Frontal cortex (tissue), 4 donors: ENCODE data around the gene LRP2. TPM values are rescaled to one million over a fixed set of nuclear protein-coding genes. Genes with fewer than 3 reads are reported as not detected.

ENCODE experiments used
- DNase-seq, 2 donors: peaks; one replicate each; pipeline ENCODE4 v3.0.0; 2012; ENCODE audit warnings: low spot score in 2 of 2
- FAIRE-seq: peaks from 2 replicates; lab custom pipeline; 2012; peaks lifted over from hg19 to GRCh38; lab: Jason Lieb, UNC
- total RNA-seq: library from RNA; depleted of rRNA; stranded (reverse); fragments of >200 nt; gene quantifications from one replicate; pipeline ENCODE4 v1.2.3, GENCODE V29; 2014
- donor health status: control.
- donor health status: control.
- donor health status: control.

Gene LRP2
- total RNA-seq, 1 donor from 2014 or later: 0.82 TPM

DNA sequence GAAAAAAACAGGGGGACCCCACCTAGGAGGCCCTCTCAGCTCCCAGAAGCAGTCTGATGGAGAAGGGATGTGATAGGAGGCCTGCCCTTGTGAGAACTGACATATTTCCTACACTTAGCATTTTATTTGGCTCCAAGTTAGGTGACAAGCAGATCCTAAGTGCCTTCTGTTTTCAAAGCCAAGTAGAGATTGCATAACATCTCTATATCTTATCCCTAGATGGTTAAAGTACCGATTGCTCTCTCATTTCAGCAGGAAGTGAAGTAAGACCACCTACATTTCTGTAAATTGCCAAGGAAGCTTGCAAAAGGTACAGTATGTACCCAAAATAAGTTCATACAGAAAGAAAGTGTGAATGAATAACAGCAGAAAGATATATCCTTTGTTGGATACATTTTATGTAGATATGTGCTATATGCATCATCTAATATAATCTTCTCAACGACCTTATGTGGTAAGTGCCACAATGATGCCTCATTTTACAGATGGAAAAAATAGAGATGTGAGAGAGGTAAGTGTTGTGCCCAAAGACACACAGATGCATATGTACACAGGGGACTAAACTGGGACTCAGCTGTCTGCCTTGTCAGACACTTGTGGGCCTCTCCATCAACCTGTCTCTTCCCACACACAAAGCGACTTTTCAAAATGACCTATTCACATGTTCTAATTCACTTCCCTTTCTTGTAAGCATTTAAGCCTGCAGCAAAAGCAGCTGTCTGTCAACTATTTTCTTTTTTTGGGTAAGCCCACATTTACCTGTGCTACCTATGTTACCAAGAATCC lies 254.0 kb downstream of the LRP2 start:
- DNase-seq (no peak), FAIRE-seq (no peak)

DNA sequence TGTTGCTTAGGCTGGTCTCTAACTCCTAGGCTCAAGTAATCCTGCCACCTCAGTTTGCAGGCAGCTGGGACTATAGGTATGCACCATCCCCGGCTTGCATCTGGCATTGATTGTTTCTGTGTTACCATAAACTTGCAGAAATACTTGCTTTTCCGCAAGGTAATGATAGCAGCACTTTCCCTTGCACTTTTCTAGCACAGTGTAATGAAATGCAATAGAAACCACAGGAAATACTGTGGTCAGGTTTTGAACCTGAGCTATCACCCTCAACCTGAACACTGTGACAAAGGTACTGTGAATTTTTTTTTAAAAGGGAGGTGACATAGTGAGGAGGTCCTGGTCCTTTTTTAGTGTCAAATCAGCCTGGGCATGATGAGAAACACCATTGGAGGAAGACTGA lies 254.7 kb downstream of the LRP2 start:
- no peak for FAIRE-seq

DNA sequence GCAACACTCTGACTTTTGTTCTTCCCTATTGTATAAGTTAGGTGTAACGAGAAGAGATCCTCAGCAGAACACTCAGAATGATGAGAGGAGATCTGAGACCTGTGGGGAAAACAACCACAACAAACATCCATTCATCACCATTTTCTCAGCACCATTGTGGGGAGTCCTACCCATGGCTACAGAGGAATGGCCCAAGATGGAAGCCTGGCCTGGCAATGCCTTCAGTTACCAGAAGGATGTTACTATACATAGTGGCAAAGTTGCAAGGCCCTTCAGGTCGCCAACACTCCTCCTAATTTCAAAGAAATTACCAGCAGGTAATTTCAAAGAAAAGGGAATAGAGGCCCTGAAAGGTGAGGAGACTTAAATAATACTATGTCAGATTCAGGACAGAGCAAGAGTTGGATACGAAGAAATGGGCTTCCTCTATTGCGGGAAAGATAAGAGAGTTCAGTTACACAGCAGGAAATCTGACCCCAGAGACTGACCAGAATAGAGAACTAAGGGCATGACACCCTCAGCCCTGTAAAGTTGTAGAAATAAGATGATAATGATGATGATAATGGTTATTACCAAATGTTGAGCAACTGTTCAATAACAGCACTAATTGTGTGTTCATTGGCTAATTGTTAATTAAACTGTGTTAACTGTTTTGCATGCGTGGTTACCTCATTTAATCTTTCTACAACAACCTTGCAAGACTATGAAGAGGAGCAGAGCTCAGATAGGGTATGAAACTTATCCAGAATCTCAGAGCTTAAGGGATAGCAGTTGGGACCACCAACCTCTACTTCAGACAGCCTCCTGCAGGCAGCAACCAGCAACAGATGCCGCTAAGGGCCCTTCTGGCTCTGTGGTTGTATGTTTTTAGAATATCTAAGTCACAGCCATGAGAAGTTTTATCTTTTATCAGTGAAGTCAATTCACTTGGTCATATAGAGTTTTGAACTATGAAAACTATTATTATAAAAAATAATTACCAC lies 255.5 kb downstream of the LRP2 start:
- no peak for DNase-seq
- FAIRE-seq: no peak

More for the DNA sequence above, 254.7 kb downstream of the LRP2 start:
- no peak for DNase-seq

DNA sequence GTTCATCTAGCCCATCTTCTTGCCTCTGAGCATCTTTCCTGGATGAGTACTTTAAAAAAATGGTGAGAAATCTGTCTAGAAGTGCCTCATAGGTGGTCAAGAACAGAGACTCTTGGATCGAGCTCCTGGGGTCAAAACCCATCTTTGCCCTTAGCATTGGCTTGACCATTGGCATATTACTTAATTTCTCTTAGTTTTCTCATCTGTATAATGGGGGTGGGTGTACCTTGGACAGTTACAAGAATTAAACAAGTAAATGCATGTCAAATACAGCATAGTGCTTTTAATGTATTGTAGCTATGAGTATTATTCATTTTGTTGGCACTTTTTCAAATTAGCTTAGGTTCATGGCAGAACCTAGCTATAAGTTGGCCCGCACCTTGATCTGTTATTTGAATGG lies 256.2 kb downstream of the LRP2 start:
- no peak for DNase-seq
- FAIRE-seq: no peak

DNA sequence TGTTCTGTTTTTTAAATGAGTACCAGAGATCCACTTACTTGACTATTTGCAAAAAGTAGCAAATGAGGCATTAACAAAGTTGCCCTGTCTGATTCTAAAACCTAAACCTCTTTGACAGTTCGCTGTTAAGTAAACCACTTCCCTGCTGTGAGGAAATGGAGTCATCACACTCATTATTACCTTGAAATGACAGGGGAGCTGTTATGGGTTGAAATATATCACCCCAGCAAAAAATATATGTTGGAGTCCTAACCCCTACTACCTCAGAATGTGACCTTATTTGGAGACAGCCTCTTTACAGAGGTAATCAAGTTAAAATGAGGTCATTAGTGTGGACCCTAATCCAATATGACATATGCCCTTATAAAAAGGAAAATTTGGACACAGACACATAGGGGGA lies 256.9 kb downstream of the LRP2 start:
- FAIRE-seq (no peak), DNase-seq (no peak)

DNA sequence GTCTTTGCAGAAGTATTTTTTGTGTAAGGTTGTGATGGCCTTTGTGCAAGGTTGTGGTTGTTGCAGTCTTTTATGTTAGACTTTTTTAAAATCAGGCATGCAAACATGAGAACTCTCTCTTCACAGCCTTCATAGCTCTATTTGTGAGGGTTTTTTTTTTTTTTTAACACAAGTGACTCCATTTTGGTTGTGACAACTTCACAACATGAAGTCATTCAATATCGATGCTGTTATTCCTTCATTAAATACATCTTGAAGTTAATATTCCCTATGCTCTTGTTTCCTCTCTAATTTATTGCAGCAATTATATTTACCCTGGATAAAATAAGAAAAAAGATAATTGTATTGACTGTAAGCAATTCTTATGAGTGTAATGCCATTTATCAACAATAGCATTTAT lies 257.5 kb downstream of the LRP2 start:
- FAIRE-seq (no peak), DNase-seq (no peak)

DNA sequence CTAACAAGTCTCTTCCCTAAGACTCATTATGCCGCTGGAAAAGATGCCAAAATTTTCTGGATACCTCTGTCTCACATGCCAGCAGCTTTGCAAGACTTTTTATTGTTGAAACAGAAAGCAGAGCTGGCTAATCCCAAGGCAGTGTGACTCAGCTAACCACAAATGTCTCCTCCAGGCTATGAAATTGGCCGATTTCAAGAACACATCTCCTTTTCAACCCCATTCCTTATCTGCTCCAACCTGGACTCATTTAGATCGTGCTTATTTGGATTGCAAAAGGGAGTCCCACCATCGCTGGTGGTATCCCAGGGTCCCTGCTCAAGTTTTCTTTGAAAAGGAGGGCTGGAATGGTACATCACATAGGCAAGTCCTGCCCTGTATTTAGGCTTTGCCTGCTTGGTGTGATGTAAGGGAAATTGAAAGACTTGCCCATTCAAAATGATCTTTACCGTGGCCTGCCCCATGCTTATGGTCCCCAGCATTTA lies 266.7 kb downstream of the LRP2 start:
- no peak for FAIRE-seq

DNA sequence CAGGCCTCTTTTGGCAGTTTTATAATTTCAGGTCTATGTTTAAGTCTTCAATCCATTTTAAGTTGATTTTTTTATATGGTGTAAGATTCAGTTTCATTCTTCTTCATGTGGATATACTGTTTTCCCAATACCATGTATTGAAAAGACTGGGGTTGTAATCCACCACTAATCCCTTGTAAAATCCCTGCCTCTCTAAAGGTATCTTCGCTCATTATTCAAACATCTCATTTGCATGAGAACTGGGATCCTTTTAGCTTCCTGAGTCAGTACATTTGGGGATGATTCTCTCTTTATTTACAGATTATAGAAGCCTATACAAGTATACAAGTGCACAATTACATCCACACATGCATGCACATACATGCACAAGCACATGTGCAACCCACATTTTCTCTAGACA lies 267.7 kb downstream of the LRP2 start:
- FAIRE-seq (no peak), DNase-seq (no peak)

More for the DNA sequence above, 266.7 kb downstream of the LRP2 start:
- no peak for DNase-seq

DNA sequence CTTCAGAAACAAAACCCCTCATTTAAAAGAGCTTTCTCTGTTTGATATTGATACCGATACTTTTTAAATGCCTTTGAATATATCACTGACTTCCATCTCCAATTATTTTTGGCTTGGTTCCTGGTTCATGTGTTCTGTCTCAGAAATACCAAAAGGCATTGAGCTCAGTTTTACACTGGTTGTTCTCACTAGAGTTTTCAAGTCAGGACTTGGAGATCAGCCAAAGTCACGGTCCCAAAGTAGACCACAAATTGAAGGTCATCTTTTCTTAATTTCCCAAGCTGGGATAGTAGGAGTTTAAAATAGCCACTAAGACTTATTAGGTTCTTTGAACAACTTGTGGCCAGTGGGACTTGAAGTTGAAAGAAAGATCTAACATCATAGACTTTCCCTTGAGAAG lies 268.8 kb downstream of the LRP2 start:
- no peak for FAIRE-seq
- no peak for DNase-seq

DNA sequence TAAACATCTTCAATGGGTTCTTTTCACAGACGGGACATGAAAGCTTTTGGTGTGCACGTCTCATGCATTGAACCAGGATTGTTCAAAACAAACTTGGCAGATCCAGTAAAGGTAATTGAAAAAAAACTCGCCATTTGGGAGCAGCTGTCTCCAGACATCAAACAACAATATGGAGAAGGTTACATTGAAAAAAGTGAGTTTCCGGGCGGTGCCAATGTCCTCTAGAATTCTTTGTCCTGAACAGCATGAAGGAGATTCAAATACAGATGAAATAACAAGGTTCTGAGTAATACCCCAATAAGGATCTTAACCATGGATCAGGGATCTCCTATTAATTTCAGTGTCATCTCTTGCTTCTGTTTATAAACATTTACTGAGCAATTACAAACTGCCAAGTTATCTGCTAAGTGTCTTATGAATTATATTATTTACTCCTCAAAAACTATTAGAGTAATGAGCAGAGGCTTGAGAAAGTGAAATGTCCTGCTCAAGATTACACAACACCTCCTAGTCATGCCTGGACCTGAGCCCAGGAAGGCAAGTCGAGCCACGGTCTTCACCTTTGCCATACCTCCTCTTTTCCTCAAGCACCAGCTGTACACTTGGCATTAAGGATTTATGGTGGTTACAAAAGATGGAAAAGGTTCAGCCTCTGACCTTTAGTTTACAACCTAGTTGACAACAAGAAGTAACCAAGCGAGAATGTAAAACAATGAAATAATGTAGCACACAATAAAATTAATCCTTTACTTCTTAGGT lies 270.4 kb downstream of the LRP2 start:
- no peak for FAIRE-seq
- DNase-seq: no peak

DNA sequence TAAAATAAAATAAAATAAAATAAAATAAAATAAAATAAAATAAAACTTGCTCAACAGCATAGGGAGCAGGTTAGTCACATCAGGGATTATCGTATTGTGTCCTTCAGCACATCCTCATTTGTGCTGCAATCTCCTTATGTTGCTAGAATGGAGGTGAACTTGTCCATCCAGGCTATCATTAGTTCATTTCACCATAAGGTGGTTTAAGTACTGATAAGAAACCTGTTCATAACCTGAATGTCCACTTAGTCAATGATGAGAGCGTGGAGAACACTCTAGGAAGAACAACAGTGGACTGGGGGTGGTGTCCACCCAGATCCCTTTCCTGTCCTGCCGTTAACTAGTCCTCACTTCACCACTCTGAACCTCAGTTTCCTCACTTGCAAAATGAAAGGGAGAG lies 271.1 kb downstream of the LRP2 start:
- no peak for FAIRE-seq
- DNase-seq: no peak

DNA sequence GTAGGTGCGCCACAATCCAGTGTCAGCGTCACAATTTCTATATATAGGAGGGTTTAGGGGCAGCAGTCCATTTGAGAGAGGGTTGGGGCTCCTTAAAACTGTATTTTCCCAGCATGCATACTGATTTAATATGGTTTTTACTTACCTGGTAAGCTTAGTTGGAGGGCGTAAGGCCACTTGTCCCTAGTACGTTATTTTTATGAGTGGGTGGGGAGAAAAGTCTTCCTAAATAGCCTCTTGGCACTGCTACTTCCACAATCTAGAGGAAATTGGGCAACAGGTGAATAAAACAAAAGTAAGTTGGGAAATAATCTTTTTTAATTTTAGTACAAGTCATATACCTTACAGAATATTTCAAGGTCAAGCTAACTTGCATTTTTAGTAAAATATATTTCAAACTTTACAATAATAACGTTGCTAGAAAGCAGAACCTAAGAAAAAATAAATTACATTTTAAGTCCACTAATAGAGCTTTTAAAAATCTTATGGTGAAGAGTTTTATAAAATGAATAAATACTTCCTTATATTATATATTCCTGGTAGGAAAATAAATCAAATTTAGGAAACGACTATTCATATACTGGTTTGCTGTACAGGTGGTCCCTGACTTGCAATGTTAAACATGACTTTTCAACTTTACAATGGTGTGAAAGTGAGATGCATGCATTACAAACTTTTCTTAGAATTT lies 272.1 kb downstream of the LRP2 start:
- FAIRE-seq (no peak), DNase-seq (no peak)

DNA sequence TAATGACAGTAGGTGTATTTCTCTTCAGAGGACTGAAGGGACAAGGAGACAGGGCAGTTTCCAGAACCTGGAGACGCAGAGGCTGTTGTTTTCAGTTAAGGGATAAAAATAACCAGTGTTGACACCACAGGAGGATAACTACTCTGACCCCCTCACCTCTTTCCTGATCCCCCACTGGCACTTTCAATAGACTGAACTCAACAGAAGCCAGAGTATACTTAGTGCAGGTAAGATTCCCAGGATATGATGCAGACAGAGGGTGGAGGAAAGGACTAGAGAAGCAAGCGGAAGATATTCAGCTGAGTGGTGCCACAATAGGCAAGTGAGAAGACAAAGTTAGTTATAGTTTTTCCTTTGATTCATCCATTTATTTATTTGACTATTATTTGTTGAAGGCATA lies 273.2 kb downstream of the LRP2 start:
- FAIRE-seq (no peak), DNase-seq (no peak)

DNA sequence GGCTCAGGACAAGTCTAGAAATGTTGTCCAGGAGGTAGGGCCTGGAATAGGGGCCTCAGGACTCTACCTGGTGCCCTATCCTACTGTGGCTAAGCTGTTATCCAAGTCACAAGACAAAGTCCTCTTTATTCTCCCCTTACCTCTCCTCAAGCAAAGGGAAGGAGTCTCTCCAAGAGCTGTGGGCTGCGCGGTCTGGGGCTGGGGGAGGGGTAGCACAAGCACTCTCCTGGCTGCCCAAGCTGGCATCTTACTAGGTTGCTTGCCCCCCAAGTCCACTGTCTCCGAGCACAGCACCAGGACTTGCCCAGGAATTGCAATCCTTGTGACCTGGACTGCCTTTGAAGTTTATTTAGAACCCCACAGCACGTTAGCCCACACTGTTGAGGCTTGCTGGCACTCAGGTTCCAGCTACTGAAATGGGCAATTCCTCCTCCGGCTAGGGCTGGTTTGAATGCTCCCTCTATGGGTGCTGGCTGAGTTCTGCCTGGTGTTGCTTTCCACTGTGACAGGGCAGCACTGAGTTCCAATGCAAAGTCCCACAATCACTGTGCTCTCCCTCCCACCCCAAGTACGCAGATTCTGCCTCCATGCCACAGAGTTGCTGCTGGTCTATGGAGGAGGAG lies 274.5 kb downstream of the LRP2 start:
- FAIRE-seq: no peak
- no peak for DNase-seq

DNA sequence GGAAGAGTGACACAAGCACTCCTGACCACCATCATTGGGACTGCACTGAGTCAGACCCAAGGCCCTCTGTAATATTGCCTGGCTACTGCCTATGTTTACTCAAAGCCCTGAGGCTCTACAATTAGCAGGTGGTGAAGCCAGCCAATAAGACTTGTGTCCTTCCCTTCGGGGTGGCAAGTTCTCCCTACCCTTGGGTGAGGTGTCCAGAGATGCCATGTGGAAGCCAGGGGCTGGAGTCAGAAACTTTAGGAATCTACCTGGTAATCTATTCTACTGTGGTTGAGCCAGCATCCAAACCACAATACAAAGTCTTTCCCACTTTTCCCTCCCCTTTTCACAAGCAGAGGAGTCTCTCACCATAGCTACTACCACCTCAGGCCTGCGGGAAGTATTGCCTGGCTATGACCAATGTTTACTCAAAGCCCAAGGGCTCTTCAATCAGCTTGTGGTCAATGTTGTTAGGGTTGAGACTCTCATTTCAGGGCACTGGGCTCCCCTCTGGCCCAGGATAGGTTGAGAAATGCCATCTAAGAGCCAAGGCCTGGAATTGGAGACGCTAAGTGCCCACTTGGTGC lies 275.4 kb downstream of the LRP2 start:
- DNase-seq: no peak
- no peak for FAIRE-seq

DNA sequence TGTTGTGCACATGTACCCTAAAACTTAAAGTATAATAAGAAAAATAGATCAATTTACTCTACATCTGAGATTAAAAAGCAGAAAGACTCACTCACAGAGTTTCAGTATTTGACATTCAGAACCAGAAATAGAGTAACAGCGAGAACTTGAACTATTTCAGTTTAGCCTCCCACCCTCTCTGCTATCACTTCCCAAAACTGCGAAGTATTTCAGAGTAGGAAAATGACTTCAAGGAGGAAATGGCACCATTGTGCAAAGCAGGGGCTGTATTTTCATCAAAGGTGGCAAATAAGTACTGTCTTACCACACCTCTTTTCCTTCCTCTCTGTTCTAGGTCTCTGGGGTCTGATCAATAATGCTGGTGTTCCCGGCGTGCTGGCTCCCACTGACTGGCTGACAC lies 279.3 kb downstream of the LRP2 start:
- FAIRE-seq (no peak), DNase-seq (no peak)

DNA sequence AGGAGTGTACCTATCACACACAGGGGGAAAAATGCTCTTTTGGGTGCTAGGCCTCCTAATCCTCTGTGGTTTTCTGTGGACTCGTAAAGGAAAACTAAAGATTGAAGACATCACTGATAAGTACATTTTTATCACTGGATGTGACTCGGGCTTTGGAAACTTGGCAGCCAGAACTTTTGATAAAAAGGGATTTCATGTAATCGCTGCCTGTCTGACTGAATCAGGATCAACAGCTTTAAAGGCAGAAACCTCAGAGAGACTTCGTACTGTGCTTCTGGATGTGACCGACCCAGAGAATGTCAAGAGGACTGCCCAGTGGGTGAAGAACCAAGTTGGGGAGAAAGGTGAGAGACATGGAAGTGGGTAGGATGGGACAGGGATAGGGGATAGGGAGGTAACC lies 280.8 kb downstream of the LRP2 start:
- FAIRE-seq (no peak), DNase-seq (no peak)

DNA sequence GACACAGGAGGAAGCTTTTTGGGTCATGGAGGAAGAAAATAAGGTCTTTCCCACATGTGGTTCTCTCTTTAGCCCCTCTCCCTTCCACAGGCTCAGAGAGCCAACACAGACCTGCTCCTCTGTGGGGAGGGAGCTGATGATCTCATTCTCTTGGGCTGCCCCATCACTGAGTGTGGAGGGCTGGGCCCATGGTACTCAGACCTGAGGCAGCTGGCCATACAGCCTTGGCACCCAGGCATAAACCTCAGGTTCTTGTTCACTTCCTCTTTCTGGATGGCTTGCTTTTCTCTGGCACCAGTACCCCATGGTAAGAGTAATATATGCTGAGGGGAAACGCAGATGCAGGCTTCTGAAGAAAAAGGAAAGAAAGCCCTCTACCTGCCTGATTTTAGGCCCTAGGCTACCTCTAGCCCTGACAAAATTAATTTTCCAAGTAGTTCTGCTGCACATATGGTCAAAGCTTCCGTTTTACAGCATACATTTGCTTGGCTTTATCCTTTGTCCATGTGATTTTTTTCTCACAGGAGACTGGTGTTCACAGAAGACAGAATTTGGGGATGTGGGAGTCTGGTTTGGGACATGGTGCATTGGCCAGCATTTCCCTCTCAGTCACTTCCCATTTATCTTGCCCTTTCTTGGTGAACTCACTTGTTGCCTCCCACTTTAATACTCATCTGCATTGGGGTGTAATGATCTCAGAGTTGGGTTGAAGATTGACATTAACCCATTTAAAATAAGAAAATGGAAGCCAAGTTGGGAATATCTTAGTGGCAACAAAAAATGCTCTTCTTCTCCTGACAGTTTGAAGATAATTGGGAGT lies 281.9 kb downstream of the LRP2 start:
- FAIRE-seq (no peak), DNase-seq (no peak)
